Peyer's patch (tissue), 4 donors: ENCODE measurements around the gene CARD18. TPM values are rescaled to one million over a fixed set of nuclear protein-coding genes. Genes with fewer than 3 reads are reported as not detected.

ENCODE experiments used
- DNase-seq, 3 donors: peaks; one replicate each; pipeline ENCODE4 v3.0.0-alpha.2; 2017 to 2019
- H3K27ac ChIP-seq, 4 donors: fragments of 200-600 bp; sonication (generic); one replicate each; pipeline ENCODE4 v1.5.1; 2016 to 2019
- H3K27me3 ChIP-seq, 2 donors: fragments of 200-600 bp; sonication (generic); one replicate each; pipeline ENCODE4 v1.5.1; 2019
- H3K36me3 ChIP-seq, 3 donors: fragments of 200-600 bp; sonication (generic); one replicate each; pipeline ENCODE4 v1.5.1; 2016 to 2019
- H3K4me1 ChIP-seq, 4 donors: fragments of 200-600 bp; sonication (generic); one replicate each; pipeline ENCODE4 v1.5.1; 2016 to 2019
- H3K4me3 ChIP-seq, 4 donors: fragments of 200-600 bp; sonication (generic); 1 replicate in 3 of 4; 2 replicates in 1 of 4; pipeline ENCODE4 v1.5.1; 2016 to 2019; ENCODE audit warnings: mild to moderate bottlenecking in 1 of 4
- H3K9me3 ChIP-seq, 4 donors: fragments of 200-600 bp; sonication (generic); one replicate each; pipeline ENCODE4 v1.5.1; 2016 to 2019; ENCODE audit warnings: mild to moderate bottlenecking in 1 of 4
- CTCF ChIP-seq, 6 experiments: fragments of 450-650 bp in 4 of 6; fragments of 200-600 bp in 2 of 6; sonication (generic) in 1 of 6; IDR thresholded peaks; one replicate each; pipeline ENCODE4 v1.5.1; 2017 to 2019; ENCODE audit warnings: antibody characterized with exemption in 6 of 6, mild to moderate bottlenecking in 3 of 6, moderate library complexity in 1 of 6
- POLR2A ChIP-seq, 2 donors: fragments of 450-650 bp; IDR thresholded peaks; one replicate each; pipeline ENCODE4 v1.5.1; 2017; ENCODE audit warnings: antibody characterized with exemption in 2 of 2, mild to moderate bottlenecking in 2 of 2, moderate library complexity in 2 of 2
- total RNA-seq, 4 donors: library from RNA; depleted of rRNA; stranded (reverse); fragments of >200 nt; gene quantifications; one replicate each; pipeline ENCODE4 v1.1.0, GENCODE V29; 2016

The CARD18 gene
- total RNA-seq, 4 donors from 2014 or later = not detected

- Histone ChIP-seq H3K27ac (no peak overlapping the region), H3K4me1 (no peaks in the 10 kb centered on the region), H3K36me3 (no peaks in the 10 kb centered on the region), H3K4me3 (no peak overlapping the region), H3K27me3 (no peaks in the 10 kb centered on the region), H3K9me3 (no peaks in the 10 kb centered on the region)
- TF ChIP-seq POLR2A (IDR thresholded peaks at IDR 0.05) (no peak), CTCF (IDR thresholded peaks at IDR 0.05) (no peak)
- DNase-seq = no peak
Observed at GRCh38 chr11:105179542-105180278, 40.1 kb upstream of the CARD18 start.

- Histone ChIP-seq H3K9me3 (no peaks in the 10 kb centered on the region), H3K4me1 (no peaks in the 10 kb centered on the region), H3K27ac (no peak overlapping the region), H3K4me3 (no peak overlapping the region), H3K36me3 (no peaks in the 10 kb centered on the region), H3K27me3 (no peaks in the 10 kb centered on the region)
- TF ChIP-seq POLR2A (IDR thresholded peaks at IDR 0.05) (no peak), CTCF (IDR thresholded peaks at IDR 0.05) (no peak)
- no peak for DNase-seq
Observed at GRCh38 chr11:105177658-105178057, 38.1 kb upstream of the CARD18 start.

- TF ChIP-seq POLR2A (IDR thresholded peaks at IDR 0.05) (no peak), CTCF (IDR thresholded peaks at IDR 0.05) (no peak)
- H3K36me3 ChIP-seq = no peaks in the 10 kb centered on the region
- H3K4me1 ChIP-seq = no peaks in the 10 kb centered on the region
- no peak overlapping the region for H3K27ac ChIP-seq
- no peaks in the 10 kb centered on the region for H3K9me3 ChIP-seq
- no peaks in the 10 kb centered on the region for H3K27me3 ChIP-seq
- H3K4me3 ChIP-seq = no peak overlapping the region
- DNase-seq = no peak
Observed at GRCh38 chr11:105168457-105168856, 28.9 kb upstream of the CARD18 start.

GRCh38 chr11:105167244-105167643 is 27.7 kb upstream of the CARD18 start:
- Histone ChIP-seq H3K27me3 (no peaks in the 10 kb centered on the region), H3K36me3 (no peaks in the 10 kb centered on the region), H3K27ac (no peak overlapping the region), H3K4me1 (no peaks in the 10 kb centered on the region), H3K4me3 (no peak overlapping the region), H3K9me3 (no peaks in the 10 kb centered on the region)
- no peak for DNase-seq
- TF ChIP-seq POLR2A (IDR thresholded peaks at IDR 0.05) (no peak), CTCF (IDR thresholded peaks at IDR 0.05) (no peak)

- Histone ChIP-seq H3K9me3 (no peaks in the 10 kb centered on the region), H3K27me3 (no peaks in the 10 kb centered on the region), H3K4me1 (no peaks in the 10 kb centered on the region), H3K4me3 (no peak overlapping the region), H3K27ac (no peak overlapping the region), H3K36me3 (no peaks in the 10 kb centered on the region)
- no peak for DNase-seq
- TF ChIP-seq CTCF (IDR thresholded peaks at IDR 0.05) = no peak
- TF ChIP-seq POLR2A (IDR thresholded peaks at IDR 0.05) = no peak
Observed at GRCh38 chr11:105164208-105164607, 24.6 kb upstream of the CARD18 start.
